IMR-90 (cell line): ENCODE measurements around the gene RRP1B. TPM values are rescaled to one million over a fixed set of nuclear protein-coding genes. Genes with fewer than 3 reads are reported as not detected.
A peak's percentile ranks its signal among the peaks of the same experiment; 100 is the strongest.

Experiments
- ATAC-seq: fragments of 200-7000 bp; cut with Tn5 transposase; 2 replicates; pipeline ENCODE4 v1.9.1; 2020; ENCODE audit warnings: low read depth, mild to moderate bottlenecking, moderate library complexity
- BruUV-seq: library from RNA; stranded (reverse); fragments of 400-500 nt; replicated peaks from 2 replicates; lab custom pipeline; 2021; lab: Mats Ljungman, UMichigan
- CTCF ChIA-PET: fragments of 300-600 bp; formaldehyde crosslinking; extraction: SDS; loops from one replicate; lab custom pipeline; 2021; ENCODE audit warnings: antibody characterized with exemption; lab: Yijun Ruan, JAX
- POLR2A ChIA-PET: fragments of 300-600 bp; sonication (Branson Sonifier 250); formaldehyde crosslinking; loops from one replicate; lab custom pipeline; 2022; ENCODE audit warnings: antibody characterized with exemption; ENCODE audit not compliant: unreplicated experiment; lab: Charles Lee
- DNase-seq: peaks from one replicate; pipeline ENCODE4 v3.0.0; 2013
- H2AFZ ChIP-seq: replicated peaks from 2 replicates; pipeline ENCODE3; 2013; ENCODE audit warnings: low read length, mild to moderate bottlenecking; ENCODE audit not compliant: poor library complexity
- H2AK5ac ChIP-seq: 2 replicates; pipeline ENCODE4 v1.6.1; 2013; ENCODE audit warnings: low read depth, low read length, inconsistent platforms
- H2AK9ac ChIP-seq: replicated peaks from 2 replicates; pipeline ENCODE3; 2013; ENCODE audit warnings: mild to moderate bottlenecking, low read depth, low read length, moderate library complexity; ENCODE audit not compliant: poor library complexity
- H2BK120ac ChIP-seq: 2 replicates; pipeline ENCODE4 v1.6.1; 2013; ENCODE audit warnings: low read depth, low read length, inconsistent platforms
- H2BK15ac ChIP-seq: 3 replicates; pipeline ENCODE4 v1.6.1; 2013; ENCODE audit warnings: low read depth, low read length, inconsistent platforms
- H2BK20ac ChIP-seq: 2 replicates; pipeline ENCODE4 v1.6.1; 2013; ENCODE audit warnings: low read depth, mild to moderate bottlenecking, inconsistent platforms, low read length, moderate library complexity
- H2BK5ac ChIP-seq: 2 replicates; pipeline ENCODE4 v1.6.1; 2013; ENCODE audit warnings: mild to moderate bottlenecking, low read depth, low read length, inconsistent platforms; ENCODE audit not compliant: poor library complexity, severe bottlenecking
- H3K14ac ChIP-seq: replicated peaks from 2 replicates; pipeline ENCODE4 v1.6.1; 2013; ENCODE audit warnings: low read depth, low read length, inconsistent platforms
- H3K18ac ChIP-seq: 2 replicates; pipeline ENCODE4 v1.6.1; 2013; ENCODE audit warnings: low read depth, low read length, control low read depth
- H3K23ac ChIP-seq: 2 replicates; pipeline ENCODE4 v1.6.1; 2013; ENCODE audit warnings: low read depth, low read length, inconsistent platforms
- H3K27ac ChIP-seq: 2 replicates; pipeline ENCODE4 v1.5.1; 2013; ENCODE audit warnings: mild to moderate bottlenecking, control low read depth, low read length; ENCODE audit not compliant: insufficient read depth
- H3K27me3 ChIP-seq: 2 replicates; pipeline ENCODE4 v1.6.1; 2013; ENCODE audit warnings: low read length; ENCODE audit not compliant: control insufficient read depth, insufficient read depth
- H3K36me3 ChIP-seq: 2 replicates; pipeline ENCODE4 v1.6.1; 2013; ENCODE audit warnings: low read length, mixed read lengths; ENCODE audit not compliant: control insufficient read depth, insufficient read depth
- H3K4ac ChIP-seq: 2 replicates; pipeline ENCODE4 v1.6.1; 2013; ENCODE audit warnings: low read depth, low read length, inconsistent platforms
- H3K4me1 ChIP-seq: 2 replicates; pipeline ENCODE4 v1.6.1; 2013; ENCODE audit warnings: low read length, mixed read lengths; ENCODE audit not compliant: control insufficient read depth, insufficient read depth
- H3K4me2 ChIP-seq: 2 replicates; pipeline ENCODE4 v1.6.1; 2013; ENCODE audit warnings: low read depth, mild to moderate bottlenecking, control low read depth, low read length, moderate library complexity
- H3K4me3 ChIP-seq: 2 replicates; pipeline ENCODE4 v1.5.1; 2013; ENCODE audit warnings: low read depth, mild to moderate bottlenecking, control low read depth, low read length, moderate library complexity; ENCODE audit not compliant: insufficient read depth
- H3K56ac ChIP-seq: 2 replicates; pipeline ENCODE4 v1.6.1; 2013; ENCODE audit warnings: low read length, inconsistent platforms; ENCODE audit not compliant: insufficient read depth; ENCODE audit errors: extremely low read depth
- H3K79me1 ChIP-seq, 2 experiments: 2 replicates each; pipeline ENCODE4 v1.6.1; 2013; ENCODE audit warnings: low read length in 2 of 2, inconsistent platforms in 1 of 2, low read depth in 1 of 2
- H3K9ac ChIP-seq: 2 replicates; pipeline ENCODE4 v1.6.1; 2013; ENCODE audit warnings: low read depth, low read length, control low read depth
- H3K9me1 ChIP-seq: 2 replicates; pipeline ENCODE4 v1.6.1; 2013; ENCODE audit warnings: low read length, inconsistent platforms; ENCODE audit not compliant: insufficient read depth
- H3K9me3 ChIP-seq: 2 replicates; pipeline ENCODE4 v1.6.1; 2013; ENCODE audit warnings: low read length; ENCODE audit not compliant: control insufficient read depth, insufficient read depth
- H4K20me1 ChIP-seq: 2 replicates; pipeline ENCODE4 v1.6.1; 2013; ENCODE audit warnings: low read length, inconsistent platforms; ENCODE audit not compliant: insufficient read depth
- H4K5ac ChIP-seq: 2 replicates; pipeline ENCODE4 v1.6.1; 2013; ENCODE audit warnings: mild to moderate bottlenecking, low read depth, low read length, control low read depth
- H4K8ac ChIP-seq, 2 experiments: 2 replicates each; pipeline ENCODE4 v1.6.1; 2013; ENCODE audit warnings: low read depth in 2 of 2, low read length in 2 of 2, control low read depth in 1 of 2, inconsistent platforms in 1 of 2
- H4K91ac ChIP-seq: 2 replicates; pipeline ENCODE4 v1.6.1; 2013; ENCODE audit warnings: low read depth, low read length, inconsistent platforms; ENCODE audit not compliant: insufficient read depth
- CEBPB ChIP-seq: IDR thresholded peaks from 2 replicates; pipeline ENCODE4 v1.6.1; 2012; ENCODE audit warnings: low read depth, low read length, improper control_type of control experiment
- CHD1 ChIP-seq: IDR thresholded peaks from 2 replicates; pipeline ENCODE4 v1.6.1; 2012; ENCODE audit warnings: low read depth, low read length, improper control_type of control experiment
- CTCF ChIP-seq: conservative IDR thresholded peaks from 2 replicates; pipeline ENCODE4 v1.5.1; 2012; ENCODE audit warnings: mild to moderate bottlenecking, low read depth, low read length, improper control_type of control experiment
- ELK1 ChIP-seq: fragments of 150-350 bp; IDR thresholded peaks from 2 replicates; pipeline ENCODE4 v1.6.1; 2016; ENCODE audit warnings: low read depth, mild to moderate bottlenecking, low read length, moderate library complexity, borderline replicate concordance
- MAFK ChIP-seq: IDR thresholded peaks from 2 replicates; pipeline ENCODE4 v1.6.1; 2012; ENCODE audit warnings: low read depth, low read length, improper control_type of control experiment
- MXI1 ChIP-seq: IDR thresholded peaks from 2 replicates; pipeline ENCODE4 v1.6.1; 2012; ENCODE audit warnings: low read depth, mild to moderate bottlenecking, low read length, moderate library complexity, borderline replicate concordance
- POLR2A ChIP-seq: IDR thresholded peaks from 2 replicates; pipeline ENCODE4 v1.6.1; 2012; ENCODE audit warnings: mild to moderate bottlenecking, low read depth, low read length
- RAD21 ChIP-seq: IDR thresholded peaks from 2 replicates; pipeline ENCODE4 v1.6.1; 2012; ENCODE audit warnings: low read length, improper control_type of control experiment
- RCOR1 ChIP-seq: IDR thresholded peaks from 2 replicates; pipeline ENCODE4 v1.6.1; 2012; ENCODE audit warnings: mild to moderate bottlenecking, low read length, improper control_type of control experiment; ENCODE audit not compliant: insufficient replicate concordance
- RFX5 ChIP-seq: IDR thresholded peaks from 2 replicates; pipeline ENCODE4 v1.8.0; 2012; ENCODE audit warnings: low read depth, mild to moderate bottlenecking, low read length, moderate library complexity
- SMC3 ChIP-seq: fragments of 150-350 bp; IDR thresholded peaks from 2 replicates; pipeline ENCODE4 v1.6.1; 2016; ENCODE audit warnings: low read depth, mild to moderate bottlenecking, antibody characterized with exemption, low read length, moderate library complexity
- USF2 ChIP-seq: fragments of 150-350 bp; IDR thresholded peaks from 2 replicates; pipeline ENCODE4 v1.6.1; 2017; ENCODE audit warnings: mild to moderate bottlenecking, antibody characterized with exemption, low read length, low read depth
- WGBS, 2 experiments: methylation state at CpG; one replicate each; pipeline versions ENCODE4 v1.1.5 to v1.1.7; 2013; ENCODE audit warnings: missing lambda C conversion rate in 2 of 2; ENCODE audit not compliant: insufficient read length in 1 of 2; ENCODE audit errors: extremely low coverage in 2 of 2; 5-methylcytosine and 5-hydroxymethylcytosine counted together
- dilution Hi-C: fragments of 300-500 bp; cut with HindIII; formaldehyde crosslinking; loops from one replicate; pipeline ENCODE4 v1.14.3; 2018; ENCODE audit warnings: low sequenced_read_pairs; ENCODE audit not compliant: unreplicated experiment
- in situ Hi-C: fragments of 300-500 bp; cut with MboI; formaldehyde crosslinking; loops from 3 replicates; pipeline ENCODE4 v1.14.3; 2019; ENCODE audit warnings: low sequenced_read_pairs, inconsistent platforms, mixed read lengths
- intact Hi-C: fragments of 100-400 bp; cut with micrococcal nuclease; formaldehyde crosslinking; loops from 2 replicates; pipeline ENCODE4 v1.10.0; 2022
- polyA plus RNA-seq, 3 experiments: library from polyadenylated mRNA; depleted of rRNA; stranded (reverse); fragments of >200 nt; gene quantifications; 2 replicates each; pipeline ENCODE4 v1.2.3, GENCODE V29; 2012; ENCODE audit warnings: low replicate concordance in 1 of 3
- total RNA-seq: library from RNA; depleted of rRNA; stranded (reverse); fragments of >200 nt; gene quantifications from 2 replicates; pipeline ENCODE4 v1.2.3, GENCODE V29; 2012

Gene RRP1B
- total and polyA plus RNA-seq, 2 of the 4 experiments (the other 2 are of a cell fraction), result 11.1 to 16.1 TPM

- dilution Hi-C loops, result no loop called here
These were observed 58.9 kb downstream of the RRP1B start for GRCh38 chr21:43717967-43718871.

More at GRCh38 chr21:43717967-43718871, 58.9 kb downstream of the RRP1B start:
- Histone ChIP-seq H2AFZ (peak overlapping the region; percentile 96), H2AK9ac (peak overlapping the region; percentile 94), H3K27me3 (no peaks in the 10 kb centered on the region), H2AK5ac (peak overlapping the region; percentile 28), H3K4me1 (peaks cover 17% of the 10 kb centered on the region), H4K5ac (no peak overlapping the region), H3K4ac (no peak overlapping the region; the same call in 1 of the 2 replicates), H3K4me2 (peak overlapping the region; percentile 62), H4K8ac (peak overlapping the region; percentile 61 to 92; a peak in 2 of 4 replicates), H3K36me3 (peaks cover 3% of the 10 kb centered on the region), H2BK5ac (peak overlapping the region; percentile 1), H3K14ac (no peak overlapping the region), H3K27ac (peak overlapping the region; percentile 32; the same call in 1 of the 2 replicates), H2BK15ac (no peak overlapping the region), H3K18ac (no peak overlapping the region), H3K9ac (peak overlapping the region; percentile 67), H3K9me1 (peaks cover 14% of the 10 kb centered on the region; the same call in 1 of the 2 replicates), H4K20me1 (peaks cover 31% of the 10 kb centered on the region), H3K23ac (no peak overlapping the region), H3K9me3 (no peaks in the 10 kb centered on the region), H2BK20ac (no peak overlapping the region), H4K91ac (no peak overlapping the region), H3K4me3 (peak overlapping the region; percentile 98), H3K79me1 (peaks cover 8 to 33% of the 10 kb centered on the region in 2 experiments; a peak in 3 of 4 replicates), H3K56ac (no peak overlapping the region; the same call in 1 of the 2 replicates), H2BK120ac (no peak overlapping the region)
- no TSS peak for BruUV-seq
- CTCF ChIA-PET, result no interaction called here
- intact Hi-C loops, result no loop called here
- in situ Hi-C loops, result no loop called here
- POLR2A ChIA-PET, result interaction anchor here (0.6 kb wide), 1 partner anchor 27 kb away, joined by 4 read pairs; no protein-coding TSS in a partner anchor
- no peak for TF ChIP-seq SMC3
- no peak for TF ChIP-seq CTCF
- no peak for TF ChIP-seq CHD1
- no peak for TF ChIP-seq MAFK
- no peak for TF ChIP-seq RAD21
- TF ChIP-seq RCOR1, result no peak
- TF ChIP-seq RFX5, result no peak
- no peak for TF ChIP-seq USF2
- TF ChIP-seq MXI1, result no peak
- no peak for TF ChIP-seq CEBPB
- no peak for TF ChIP-seq POLR2A
- TF ChIP-seq ELK1, result no peak
- peak; percentile 1 for ATAC-seq
- 10% methylated on average over 16 of the region's 70 CpGs; no CpG with 5 or more reads in 1 of the 2 experiments for WGBS, 2 experiments
- no peak for DNase-seq
